ENCODE measurements around the gene CHRFAM7A. TPM values are rescaled to one million over a fixed set of nuclear protein-coding genes. Genes with fewer than 3 reads are reported as not detected.
"Not testable (repeated sequence)": the region's sequence is repeated elsewhere in the genome, so short reads cannot be mapped to it uniquely, and the experiment has no call there.

The CHRFAM7A gene
- total RNA-seq, 4 donors from 2014 or later, result 0.07 to 8.5 (median 0.13) TPM; not detected in 1

GRCh38 chr15:30321063-30321462, 72.3 kb downstream of the CHRFAM7A start:
- H3K4me3 ChIP-seq; intact Hi-C loops (cut with DNase I; ENCODE audit: low total_unique reads); H3K27ac ChIP-seq; H3K4me1 ChIP-seq; in situ Hi-C loops (cut with MboI; ENCODE audit: low sequenced_read_pairs in 4 of 4); H3K9me3 ChIP-seq; ATAC-seq; DNase-seq; H3K36me3 ChIP-seq; H3K27me3 ChIP-seq: not testable (repeated sequence)

GRCh38 chr15:30315704-30316103, 77.6 kb downstream of the CHRFAM7A start:
- H3K4me3 ChIP-seq; DNase-seq; H3K4me1 ChIP-seq; in situ Hi-C loops (cut with MboI; ENCODE audit: low sequenced_read_pairs in 4 of 4); H3K36me3 ChIP-seq; ATAC-seq; intact Hi-C loops (cut with DNase I; ENCODE audit: low total_unique reads); H3K9me3 ChIP-seq; H3K27me3 ChIP-seq; H3K27ac ChIP-seq: not testable (repeated sequence)

GRCh38 chr15:30310575-30310974, 82.8 kb downstream of the CHRFAM7A start:
- H3K9me3 ChIP-seq; H3K4me3 ChIP-seq; H3K4me1 ChIP-seq; in situ Hi-C loops (cut with MboI; ENCODE audit: low sequenced_read_pairs in 4 of 4); ATAC-seq; intact Hi-C loops (cut with DNase I; ENCODE audit: low total_unique reads); DNase-seq; H3K27me3 ChIP-seq; H3K36me3 ChIP-seq; H3K27ac ChIP-seq: not testable (repeated sequence)

Other genes starting within 250 kb of the CHRFAM7A start
- 1 to 10 TPM in 2 of 4 donors, under 1 TPM in 2; 0.36 to 1.1 (median 1.00) TPM for gene GOLGA8R, start 20.7 kb upstream of the CHRFAM7A start, total RNA-seq
- under 1 TPM in 3 of 4 donors, not detected in 1; 0.41 to 0.97 (median 0.42) TPM for gene GOLGA8Q, start 158.5 kb upstream of the CHRFAM7A start, total RNA-seq
- gene GOLGA8H, start 210.5 kb upstream of the CHRFAM7A start, total RNA-seq, result not detected

Data from gastrocnemius medialis (tissue), 4 donors.